GM23338 (cell line): ENCODE data around the gene INPP5K. TPM values are rescaled to one million over a fixed set of nuclear protein-coding genes. Genes with fewer than 3 reads are reported as not detected.

Source experiments
- ATAC-seq: fragments of 200-7000 bp; cut with Tn5 transposase; 3 replicates; pipeline ENCODE4 v1.9.1; 2020
- DNase-seq: peaks from one replicate; pipeline ENCODE4 v3.0.0-alpha.2; 2015; ENCODE audit warnings: low spot score
- H2AFZ ChIP-seq: fragments of 200-600 bp; sonication (generic); 2 replicates; pipeline ENCODE4 v1.8.0; 2016; ENCODE audit warnings: antibody characterized with exemption, mild to moderate bottlenecking, moderate library complexity
- H3F3A ChIP-seq: fragments of 200-600 bp; sonication (generic); replicated peaks from 2 replicates; pipeline ENCODE4 v1.8.0; 2017; ENCODE audit warnings: antibody characterized with exemption, mixed run types, low read depth
- H3K27ac ChIP-seq: fragments of 200-600 bp; sonication (generic); 2 replicates; pipeline ENCODE4 v1.6.1; 2016; ENCODE audit warnings: low read depth
- H3K27me3 ChIP-seq: fragments of 200-600 bp; sonication (generic); 2 replicates; pipeline ENCODE4 v1.8.0; 2016; ENCODE audit warnings: mild to moderate bottlenecking, mixed run types, moderate library complexity; ENCODE audit not compliant: insufficient read depth
- H3K36me3 ChIP-seq: fragments of 200-600 bp; sonication (generic); 2 replicates; pipeline ENCODE4 v1.8.0; 2016; ENCODE audit warnings: mild to moderate bottlenecking; ENCODE audit not compliant: insufficient read depth
- H3K4me1 ChIP-seq: fragments of 200-600 bp; sonication (generic); 2 replicates; pipeline ENCODE4 v1.8.0; 2016; ENCODE audit warnings: mild to moderate bottlenecking, moderate library complexity; ENCODE audit not compliant: insufficient read depth
- H3K4me2 ChIP-seq: fragments of 200-600 bp; sonication (generic); 2 replicates; pipeline ENCODE4 v1.7.1; 2017; ENCODE audit warnings: mixed run types
- H3K4me3 ChIP-seq: fragments of 200-600 bp; sonication (generic); 2 replicates; pipeline ENCODE4 v1.6.1; 2016; ENCODE audit warnings: mixed run types
- H3K79me2 ChIP-seq: fragments of 200-600 bp; sonication (generic); replicated peaks from 2 replicates; pipeline ENCODE4 v1.8.0; 2017; ENCODE audit warnings: mild to moderate bottlenecking; ENCODE audit not compliant: insufficient read depth
- H3K9me2 ChIP-seq: fragments of 200-600 bp; sonication (generic); 2 replicates; pipeline ENCODE4 v1.8.0; 2017; ENCODE audit not compliant: insufficient read depth
- H4K20me1 ChIP-seq: fragments of 200-600 bp; sonication (generic); replicated peaks from 2 replicates; pipeline ENCODE4 v1.8.0; 2017; ENCODE audit warnings: mild to moderate bottlenecking; ENCODE audit not compliant: insufficient read depth
- H3K27ac Mint-ChIP-seq: 2 replicates; pipeline ENCODE4 v1.8.0; 2020; ENCODE audit warnings: inconsistent platforms, mild to moderate bottlenecking, moderate library complexity, mixed read lengths
- H3K27me3 Mint-ChIP-seq: 3 replicates; pipeline ENCODE4 v1.8.0; 2022; ENCODE audit warnings: low read depth, mild to moderate bottlenecking, moderate library complexity, mixed read lengths, inconsistent platforms; ENCODE audit not compliant: insufficient read depth, poor library complexity
- H3K36me3 Mint-ChIP-seq: 3 replicates; pipeline ENCODE4 v1.8.0; 2021; ENCODE audit warnings: low read depth, mild to moderate bottlenecking, inconsistent platforms, moderate library complexity, mixed read lengths
- H3K4me1 Mint-ChIP-seq: 3 replicates; pipeline ENCODE4 v1.8.0; 2020; ENCODE audit warnings: mild to moderate bottlenecking, inconsistent platforms, mixed read lengths
- H3K4me3 Mint-ChIP-seq: 3 replicates; pipeline ENCODE4 v1.8.0; 2021; ENCODE audit warnings: moderate library complexity, mild to moderate bottlenecking, inconsistent platforms, mixed read lengths
- H3K9me3 Mint-ChIP-seq: 3 replicates; pipeline ENCODE4 v1.8.0; 2020; ENCODE audit warnings: moderate library complexity, mild to moderate bottlenecking, inconsistent platforms, mixed read lengths
- CREB1 ChIP-seq: fragments of 250-450 bp; sonication (Bioruptor Pico); IDR thresholded peaks from 2 replicates; pipeline ENCODE4 v1.5.0; 2020; ENCODE audit warnings: low read depth, mild to moderate bottlenecking, moderate library complexity
- CTCF ChIP-seq, 2 experiments: fragments of 200-600 bp in 1 of 2; sonication (generic) in 1 of 2; conservative IDR thresholded peaks; 2 replicates each; pipeline versions ENCODE4 v1.5.1 to v1.6.1; 2016 to 2017; ENCODE audit warnings: antibody characterized with exemption in 2 of 2, low read depth in 2 of 2, mild to moderate bottlenecking in 2 of 2, moderate library complexity in 1 of 2
- EZH2 ChIP-seq: fragments of 200-600 bp; sonication (generic); IDR thresholded peaks from one replicate; pipeline ENCODE4 v1.8.0; 2017; ENCODE audit warnings: antibody characterized with exemption, mild to moderate bottlenecking, low read depth; ENCODE audit not compliant: unreplicated experiment
- EZH2phosphoT487 ChIP-seq: fragments of 200-600 bp; sonication (generic); IDR thresholded peaks from one replicate; pipeline ENCODE4 v1.8.1; 2018; ENCODE audit warnings: antibody characterized with exemption; ENCODE audit not compliant: unreplicated experiment
- JUNB ChIP-seq: IDR thresholded peaks from one replicate; pipeline ENCODE4 v1.6.1; 2016; ENCODE audit warnings: antibody characterized with exemption; ENCODE audit not compliant: unreplicated experiment
- NANOG ChIP-seq: IDR thresholded peaks from 2 replicates; pipeline ENCODE4 v1.6.1; 2016; ENCODE audit warnings: antibody characterized with exemption, borderline replicate concordance
- POLR2AphosphoS5 ChIP-seq: IDR thresholded peaks from 2 replicates; pipeline ENCODE4 v1.6.1; 2016; ENCODE audit warnings: antibody characterized with exemption, low read depth
- REST ChIP-seq: IDR thresholded peaks from one replicate; pipeline ENCODE4 v1.6.1; 2018; ENCODE audit warnings: antibody characterized with exemption; ENCODE audit not compliant: unreplicated experiment
- STAT1 ChIP-seq: IDR thresholded peaks from one replicate; pipeline ENCODE4 v1.6.1; 2016; ENCODE audit warnings: antibody characterized with exemption; ENCODE audit not compliant: unreplicated experiment
- ZNF114 ChIP-seq: fragments of 250-450 bp; sonication (Bioruptor Pico); IDR thresholded peaks from 2 replicates; pipeline ENCODE4 v1.5.0; 2020; ENCODE audit warnings: mild to moderate bottlenecking, moderate library complexity
- ZNF331 ChIP-seq: fragments of 250-450 bp; sonication (Bioruptor Pico); IDR thresholded peaks from 2 replicates; pipeline ENCODE4 v1.5.0; 2020; ENCODE audit warnings: low read depth, mild to moderate bottlenecking, moderate library complexity
- ZNF462 ChIP-seq: fragments of 250-450 bp; sonication (Bioruptor Pico); IDR thresholded peaks from 2 replicates; pipeline ENCODE4 v1.5.0; 2020; ENCODE audit warnings: mild to moderate bottlenecking, moderate library complexity
- polyA plus RNA-seq: library from polyadenylated mRNA; unstranded; fragments of >200 nt; fragmentation: Nextera tagmentation; extraction: Ambion mirVana; gene quantifications from 2 replicates; pipeline ENCODE4 v1.2.1, GENCODE V29; 2016
- total RNA-seq: library from RNA; depleted of rRNA; stranded (reverse); fragments of >200 nt; shearing (Covaris generic); gene quantifications from 2 replicates; pipeline ENCODE4 v1.2.3, GENCODE V29; 2014
- TF ChIP-seq, protein P1 (sequence below): IDR thresholded peaks from 2 replicates; pipeline ENCODE4 v1.6.1; 2016; ENCODE audit warnings: antibody characterized with exemption

The INPP5K gene
- total and polyA plus RNA-seq, 2 experiments from 2014 or later = 8.4 to 29.7 TPM

- no peak overlapping the region for H3K27ac Mint-ChIP-seq
- H3K4me1 Mint-ChIP-seq = peaks cover 16% of the 10 kb centered on the region
- peaks cover under 1% of the 10 kb centered on the region; the same call in 1 of the 2 replicates for H3K4me1 ChIP-seq
- no peak overlapping the region for H2AFZ ChIP-seq
- no peak overlapping the region for H3K4me2 ChIP-seq
- ATAC-seq (no peak), DNase-seq (no peak)
- no peaks in the 10 kb centered on the region for H3K36me3 ChIP-seq
- H3K27me3 Mint-ChIP-seq = peaks cover 12% of the 10 kb centered on the region
- peaks cover 8% of the 10 kb centered on the region for H3K27me3 ChIP-seq
- 0 out of 2 replicates have a peak, but pooled peaks cover 12% of the 10 kb centered on the region for H3F3A ChIP-seq
- no peak overlapping the region for H3K4me3 ChIP-seq
- no peaks in the 10 kb centered on the region; the same call in 2 of the 3 replicates for H3K9me3 Mint-ChIP-seq
- no peaks in the 10 kb centered on the region for H3K9me2 ChIP-seq
- no peaks in the 10 kb centered on the region for H3K36me3 Mint-ChIP-seq
- H3K27ac ChIP-seq = no peak overlapping the region
- H4K20me1 ChIP-seq = no peaks in the 10 kb centered on the region
- H3K79me2 ChIP-seq = no peaks in the 10 kb centered on the region
- TF ChIP-seq REST (no peak), EZH2phosphoT487 (no peak), POLR2AphosphoS5 (no peak), CREB1 (no peak), ZNF114 (no peak), ZNF331 (CRISPR knock-in tag) (no peak), ZNF462 (CRISPR knock-in tag) (no peak), CTCF (conservative IDR thresholded peaks at IDR 0.05; ENCODE audit: low read depth in 2 of 2) (no peak), JUNB (no peak), NANOG (no peak), EZH2 (no peak), STAT1 (no peak)
- TF ChIP-seq, protein P1, sequence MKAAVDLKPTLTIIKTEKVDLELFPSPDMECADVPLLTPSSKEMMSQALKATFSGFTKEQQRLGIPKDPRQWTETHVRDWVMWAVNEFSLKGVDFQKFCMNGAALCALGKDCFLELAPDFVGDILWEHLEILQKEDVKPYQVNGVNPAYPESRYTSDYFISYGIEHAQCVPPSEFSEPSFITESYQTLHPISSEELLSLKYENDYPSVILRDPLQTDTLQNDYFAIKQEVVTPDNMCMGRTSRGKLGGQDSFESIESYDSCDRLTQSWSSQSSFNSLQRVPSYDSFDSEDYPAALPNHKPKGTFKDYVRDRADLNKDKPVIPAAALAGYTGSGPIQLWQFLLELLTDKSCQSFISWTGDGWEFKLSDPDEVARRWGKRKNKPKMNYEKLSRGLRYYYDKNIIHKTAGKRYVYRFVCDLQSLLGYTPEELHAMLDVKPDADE = no peak
- no peak overlapping the region for H3K4me3 Mint-ChIP-seq
Measured at GRCh38 chr17:1495265-1495989, 21.0 kb downstream of the INPP5K start.
